Activated T-cell treated with anti-CD3 and anti-CD28 coated beads for 24 hours (primary cell): ENCODE results near the gene CGN.

Experiments
- DNase-seq: peaks from one replicate; pipeline ENCODE4 v3.0.0-alpha.2; 2020; ENCODE audit warnings: low read depth

CGN gene

GRCh38 chr1:151526735-151527525 is 15.7 kb downstream of the CGN start:
- DNase-seq = no peak

- DNase-seq = no peak
These were observed 18.1 kb downstream of the CGN start for GRCh38 chr1:151529211-151529702.

GRCh38 chr1:151529781-151530180 is 18.6 kb downstream of the CGN start:
- no peak for DNase-seq

- DNase-seq = no peak
These were observed 19.3 kb downstream of the CGN start for GRCh38 chr1:151530461-151530860.

- no peak for DNase-seq
These were observed 22.7 kb downstream of the CGN start for GRCh38 chr1:151533870-151534269.

- peak; percentile 65 for DNase-seq
These were observed 23.6 kb downstream of the CGN start for GRCh38 chr1:151534662-151535278.

GRCh38 chr1:151535326-151536271 is 24.4 kb downstream of the CGN start:
- no peak for DNase-seq

- DNase-seq = no peak
These were observed 25.3 kb downstream of the CGN start for GRCh38 chr1:151536499-151536898.

- DNase-seq = no peak
These were observed 25.9 kb downstream of the CGN start for GRCh38 chr1:151537112-151537511.

- DNase-seq = no peak
These were observed 28.3 kb downstream of the CGN start for GRCh38 chr1:151539321-151540020.

- DNase-seq = peak; percentile 87
These were observed 29.1 kb downstream of the CGN start, which contains the start of gene TUFT1 for GRCh38 chr1:151540021-151540981. TSS of gene TUFT1 (plus strand) at chr1:151540309. CDS start at chr1:151540367, 58 bp downstream.

- DNase-seq = no peak
These were observed 29.8 kb downstream of the CGN start for GRCh38 chr1:151540982-151541377.

GRCh38 chr1:151541752-151542151 is 30.6 kb downstream of the CGN start:
- DNase-seq = no peak

GRCh38 chr1:151542710-151543129 is 31.5 kb downstream of the CGN start:
- no peak for DNase-seq

GRCh38 chr1:151545542-151545941 is 34.4 kb downstream of the CGN start:
- no peak for DNase-seq

- no peak for DNase-seq
These were observed 35.1 kb downstream of the CGN start for GRCh38 chr1:151546011-151546925.

- DNase-seq = no peak
These were observed 36.1 kb downstream of the CGN start for GRCh38 chr1:151547119-151547899.

- no peak for DNase-seq
These were observed 36.7 kb downstream of the CGN start for GRCh38 chr1:151547900-151548230.

- DNase-seq = no peak
These were observed 38.0 kb downstream of the CGN start for GRCh38 chr1:151549199-151549598.
